ENCODE measurements around the gene MTCH2.

The MTCH2 gene

GRCh38 chr11:47570651-47571356, 71.6 kb downstream of the MTCH2 start:
- Histone ChIP-seq H3K4me1 (peaks cover 14% of the 10 kb centered on the region), H3K27ac (no peak overlapping the region), H3K9ac (no peak overlapping the region), H3K4me3 (no peak overlapping the region), H3K36me3 (peaks cover 81% of the 10 kb centered on the region), H4K20me1 (peaks cover 55% of the 10 kb centered on the region), H3K4me2 (no peak overlapping the region), H3K9me3 (no peaks in the 10 kb centered on the region), H3K27me3 (no peaks in the 10 kb centered on the region)
- no peak for TF ChIP-seq Cebpa-rat (IDR thresholded peaks at IDR 0.05)

DNA sequence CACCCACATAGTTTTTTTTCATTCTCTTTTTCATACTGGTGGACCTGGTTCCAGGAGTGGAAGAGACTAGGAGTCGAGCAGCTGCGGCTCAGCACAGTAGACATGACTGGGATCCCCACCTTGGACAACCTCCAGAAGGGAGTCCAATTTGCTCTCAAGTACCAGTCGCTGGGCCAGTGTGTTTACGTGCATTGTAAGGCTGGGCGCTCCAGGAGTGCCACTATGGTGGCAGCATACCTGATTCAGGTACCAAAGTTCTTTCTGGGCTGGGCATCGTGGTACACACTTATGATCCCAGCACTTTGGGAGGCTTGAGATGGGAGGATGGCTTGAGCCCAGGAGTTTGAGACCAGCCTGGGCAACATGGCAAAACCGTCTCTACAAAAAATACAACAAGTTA, 72.7 kb downstream of the MTCH2 start:
- Histone ChIP-seq H3K36me3 (peaks cover 69% of the 10 kb centered on the region), H3K4me3 (no peak overlapping the region), H3K9ac (no peak overlapping the region), H3K4me1 (peaks cover 20% of the 10 kb centered on the region), H4K20me1 (peaks cover 52% of the 10 kb centered on the region), H3K4me2 (no peak overlapping the region), H3K27ac (no peak overlapping the region), H3K9me3 (no peaks in the 10 kb centered on the region), H3K27me3 (no peaks in the 10 kb centered on the region)
- no peak for TF ChIP-seq Cebpa-rat (IDR thresholded peaks at IDR 0.05)

All from BLaER1 (cell line).